Adrenal gland (tissue), 12 donors: Measurements from ENCODE around the gene ATP6V0C. TPM values are rescaled to one million over a fixed set of nuclear protein-coding genes. Genes with fewer than 3 reads are reported as not detected.

Experiments used
- DNase-seq, 7 donors: peaks; one replicate each; pipeline ENCODE4 v3.0.0-alpha.2; 2019 to 2020
- H3K27ac ChIP-seq, 5 donors: fragments of 200-600 bp; sonication (generic) in 4 of 5; 1 replicate in 3 of 5; 2 replicates in 2 of 5; pipeline versions ENCODE4 v1.5.1 to v1.8.0; 2016 to 2020; ENCODE audit warnings: mild to moderate bottlenecking in 1 of 5
- H3K27me3 ChIP-seq: fragments of 200-600 bp; 2 replicates; pipeline ENCODE4 v1.8.0; 2021
- H3K36me3 ChIP-seq, 2 donors: fragments of 200-600 bp; replicated peaks in 1 of 2; 1 replicate in 1 of 2; 2 replicates in 1 of 2; pipeline versions ENCODE4 v1.5.1 to v1.8.0; 2018 to 2022
- H3K4me1 ChIP-seq, 2 donors: fragments of 200-600 bp; replicated peaks in 1 of 2; 1 replicate in 1 of 2; 2 replicates in 1 of 2; pipeline versions ENCODE4 v1.5.1 to v1.8.0; 2018 to 2021
- H3K4me3 ChIP-seq, 4 donors: fragments of 200-600 bp; sonication (generic) in 3 of 4; one replicate each; pipeline ENCODE4 v1.5.1; 2016 to 2018
- H3K9me3 ChIP-seq, 3 donors: fragments of 200-600 bp; sonication (generic) in 1 of 3; replicated peaks in 1 of 3; 1 replicate in 2 of 3; 2 replicates in 1 of 3; pipeline versions ENCODE4 v1.5.1 to v1.8.0; 2016 to 2021
- CTCF ChIP-seq, 6 experiments: fragments of 450-650 bp in 4 of 6; fragments of 200-600 bp in 2 of 6; sonication (generic) in 1 of 6; IDR thresholded peaks; 1 replicate in 5 of 6; 2 replicates in 1 of 6; pipeline versions ENCODE4 v1.5.1 to v1.8.0; 2016 to 2021; ENCODE audit warnings: antibody characterized with exemption in 6 of 6, mild to moderate bottlenecking in 2 of 6, moderate library complexity in 1 of 6
- POLR2A ChIP-seq, 2 donors: fragments of 450-650 bp; IDR thresholded peaks; one replicate each; pipeline ENCODE4 v1.6.1; 2017; ENCODE audit warnings: antibody characterized with exemption in 2 of 2, mild to moderate bottlenecking in 2 of 2, moderate library complexity in 1 of 2
- WGBS, 4 donors: extraction: QIAGEN DNeasy Blood & Tissue Kit in 2 of 4; methylation state at CpG; one replicate each; pipeline versions ENCODE4 v1.1.5 to v1.1.7; 2013 to 2017; 5-methylcytosine and 5-hydroxymethylcytosine counted together
- intact Hi-C, 2 donors: fragments of 100-400 bp; cut with DNase I; formaldehyde crosslinking; loops; one replicate each; pipeline versions ENCODE4 v1.14.1 to v1.15.0; 2022 to 2023
- polyA plus RNA-seq, 3 donors: library from polyadenylated mRNA; stranded (reverse); fragments of 200-250 nt in 2 of 3; fragments of 350-450 nt in 1 of 3; fragmentation: Illumina TruSeq in 1 of 3; extraction: RNeasy Lipid Tissue Mini Kit (QIAGEN cat#74804) in 1 of 3; gene quantifications; one replicate each; pipeline ENCODE4 v1.2.3, GENCODE V29; 2013 to 2014
- total RNA-seq, 9 donors: library from RNA; depleted of rRNA in 4 of 9; stranded (reverse); fragments of >200 nt in 4 of 9; fragments of 120-200 nt in 1 of 9; fragmentation: NEBNext Ultra II Directional in 1 of 9; extraction: Animal tissue kit (Norgen Biotek cat#: 25700) in 1 of 9; gene quantifications; one replicate each; pipeline versions ENCODE4 v1.1.0 to v1.2.4, GENCODE V29; 2013 to 2023
- donor health status: healthy with polysubstance abuse.
- donor health status: Bipolar disorder and iron deficiency.
- donor health status: DM: yes; HTN: yes; CAD: no.
- donor health status: DM: no; HTN: no; CAD: no.
- donor health status: DM: no; HTN: no; CAD: no.
- donor health status: DM: yes; HTN: yes; CAD: no.

Gene ATP6V0C
- total and polyA plus RNA-seq, 12 donors: 26.5 to 318 (median 133) TPM

GRCh38 chr16:2529061-2529931 is 15.5 kb downstream of the ATP6V0C start:
- H3K27ac ChIP-seq: no peak overlapping the region
- H3K27me3 ChIP-seq: no peaks in the 10 kb centered on the region
- H3K9me3 ChIP-seq: no peaks in the 10 kb centered on the region
- 87 to 91% (median 89%) methylated on average over 9 to 32 of the region's 32 CpGs for WGBS, 4 donors
- peaks cover 8 to 16% of the 10 kb centered on the region in 2 donors for H3K4me1 ChIP-seq
- H3K4me3 ChIP-seq: no peak overlapping the region
- DNase-seq: peak in 3 of 7 donors; percentile 19 to 42 (median 25)
- no peak for TF ChIP-seq POLR2A (IDR thresholded peaks at IDR 0.05)
- peak in 1 of 6 experiments; percentile 14 for TF ChIP-seq CTCF (IDR thresholded peaks at IDR 0.05)
- peaks cover 0 to 51% of the 10 kb centered on the region in 2 donors for H3K36me3 ChIP-seq
- intact Hi-C loops: no loop called here

GRCh38 chr16:2529961-2530628 is 16.3 kb downstream of the ATP6V0C start:
- DNase-seq: peak in 1 of 7 donors; percentile 37
- 87 to 93% (median 89%) methylated on average over 8 to 15 of the region's 15 CpGs for WGBS, 4 donors
- Histone ChIP-seq H3K4me3 (no peak overlapping the region), H3K9me3 (no peaks in the 10 kb centered on the region), H3K27ac (no peak overlapping the region), H3K4me1 (peaks cover 8 to 16% of the 10 kb centered on the region in 2 donors), H3K27me3 (no peaks in the 10 kb centered on the region), H3K36me3 (peaks cover 0 to 43% of the 10 kb centered on the region in 2 donors)
- no peak for TF ChIP-seq POLR2A (IDR thresholded peaks at IDR 0.05)
- TF ChIP-seq CTCF (IDR thresholded peaks at IDR 0.05): no peak
- intact Hi-C loops: no loop called here

GRCh38 chr16:2530629-2531318 is 17.0 kb downstream of the ATP6V0C start:
- H3K27me3 ChIP-seq: no peaks in the 10 kb centered on the region
- WGBS, 4 donors: 73 to 87% (median 83%) methylated on average over 2 to 14 of the region's 14 CpGs
- H3K36me3 ChIP-seq: peaks cover 0 to 39% of the 10 kb centered on the region in 2 donors
- TF ChIP-seq CTCF (IDR thresholded peaks at IDR 0.05) (no peak), POLR2A (IDR thresholded peaks at IDR 0.05) (no peak)
- H3K27ac ChIP-seq: peak overlapping the region in 4 of 5 donors; percentile 95 to 99 (median 96)
- intact Hi-C loops: no loop called here
- no peak overlapping the region for H3K4me3 ChIP-seq
- peaks cover 8 to 16% of the 10 kb centered on the region in 2 donors for H3K4me1 ChIP-seq
- peak in 2 of 7 donors; percentile 30 to 44 for DNase-seq
- no peaks in the 10 kb centered on the region for H3K9me3 ChIP-seq

- DNase-seq: no peak
- Histone ChIP-seq H3K4me3 (peak within 1 kb of the TSS in 3 of 4 donors; percentile 42 to 63 (median 57)), H3K4me1 (peaks cover 8 to 20% of the 10 kb centered on the region in 2 donors), H3K27me3 (no peaks in the 10 kb centered on the region), H3K36me3 (peaks cover 0 to 33% of the 10 kb centered on the region in 2 donors), H3K27ac (peak within 1 kb of the TSS; percentile 82 to 99 (median 96)), H3K9me3 (no peaks in the 10 kb centered on the region)
- intact Hi-C loops: no loop called here
- TF ChIP-seq POLR2A (IDR thresholded peaks at IDR 0.05) (no peak), CTCF (IDR thresholded peaks at IDR 0.05) (no peak)
- WGBS, 4 donors: 8 to 13% (median 12%) methylated on average over 10 to 11 of the region's 11 CpGs
These were observed 17.6 kb downstream of the ATP6V0C start, which contains the start of gene CEMP1 for GRCh38 chr16:2531371-2531695. Gene CEMP1, minus strand, starts transcription at chr16:2531408. Its CDS starts 335 bp downstream, at chr16:2531073.
